Measurements from ENCODE around the gene LTO1. TPM values are rescaled to one million over a fixed set of nuclear protein-coding genes. Genes with fewer than 3 reads are reported as not detected.

Gene LTO1
- total RNA-seq, 1 experiment from 2014 or later: 27.5 TPM

GRCh38 chr11:69632900-69633299 lies 42.3 kb downstream of the LTO1 start:
- Mint-ChIP-seq H3K27me3 (ENCODE audit: low read depth) (peaks cover 12% of the 10 kb centered on the region), H3K27ac (no peak overlapping the region), H3K4me1 (peaks cover 21% of the 10 kb centered on the region), H3K36me3 (peaks cover 16% of the 10 kb centered on the region), H3K4me3 (no peak overlapping the region), H3K9me3 (peaks cover 26% of the 10 kb centered on the region)
- ChIA-PET CTCF (no interaction called here), POLR2A (no interaction called here)
- ATAC-seq: no peak
- no peak for TF ChIP-seq ZNF138 (CRISPR knock-in tag; conservative IDR thresholded peaks at IDR 0.05)
- peak; percentile 52; the same call in 1 of the 2 replicates for TF ChIP-seq ZNF121 (CRISPR knock-in tag; IDR thresholded peaks at IDR 0.05)
- no peak for DNase-seq (ENCODE audit: low spot score)

- CTCF ChIA-PET: no interaction called here
- Mint-ChIP-seq H3K36me3 (peaks cover 16% of the 10 kb centered on the region), H3K27ac (no peak overlapping the region), H3K27me3 (ENCODE audit: low read depth) (peaks cover 8% of the 10 kb centered on the region), H3K4me3 (no peak overlapping the region), H3K9me3 (peaks cover 31% of the 10 kb centered on the region), H3K4me1 (peaks cover 9% of the 10 kb centered on the region)
- DNase-seq (ENCODE audit: low spot score): no peak
- TF ChIP-seq ETV6 (CRISPR knock-in tag; IDR thresholded peaks at IDR 0.05): no peak
- ATAC-seq: no peak
- POLR2A ChIA-PET: no interaction called here
Observed at GRCh38 chr11:69630424-69630823, 44.7 kb downstream of the LTO1 start.

GRCh38 chr11:69630017-69630416 lies 45.1 kb downstream of the LTO1 start:
- Mint-ChIP-seq H3K27me3 (ENCODE audit: low read depth) (peaks cover 4% of the 10 kb centered on the region), H3K27ac (no peak overlapping the region), H3K4me3 (no peak overlapping the region), H3K9me3 (peaks cover 31% of the 10 kb centered on the region), H3K36me3 (peaks cover 16% of the 10 kb centered on the region), H3K4me1 (peaks cover 5% of the 10 kb centered on the region)
- no peak for DNase-seq (ENCODE audit: low spot score)
- peak; percentile 69 for ATAC-seq
- CTCF ChIA-PET: no interaction called here
- POLR2A ChIA-PET: no interaction called here
- TF ChIP-seq TEAD1 (CRISPR knock-in tag; IDR thresholded peaks at IDR 0.05): no peak
- TF ChIP-seq SMAD4 (CRISPR knock-in tag; IDR thresholded peaks at IDR 0.05): no peak
- TF ChIP-seq FOXP1 (CRISPR knock-in tag; IDR thresholded peaks at IDR 0.05; ENCODE audit: borderline replicate concordance): no peak
- no peak for TF ChIP-seq CTCF (IDR thresholded peaks at IDR 0.05)
- no peak for TF ChIP-seq TEAD4 (CRISPR knock-in tag; IDR thresholded peaks at IDR 0.05)
- TF ChIP-seq NFATC4 (CRISPR knock-in tag; IDR thresholded peaks at IDR 0.05): no peak
- TF ChIP-seq ESRRA (CRISPR knock-in tag; IDR thresholded peaks at IDR 0.05; ENCODE audit: borderline replicate concordance): no peak
- TF ChIP-seq USF2 (CRISPR knock-in tag; IDR thresholded peaks at IDR 0.05): peak; percentile 92
- no peak for TF ChIP-seq SOX15 (CRISPR knock-in tag; IDR thresholded peaks at IDR 0.05)
- peak; percentile 89 for TF ChIP-seq USF1 (CRISPR knock-in tag; IDR thresholded peaks at IDR 0.05)
- TF ChIP-seq NR3C1 (CRISPR knock-in tag; conservative IDR thresholded peaks at IDR 0.05; ENCODE audit: low read depth): no peak
- no peak for TF ChIP-seq RELA (CRISPR knock-in tag; IDR thresholded peaks at IDR 0.05; ENCODE audit: borderline replicate concordance)
- TF ChIP-seq ZSCAN18 (CRISPR knock-in tag; IDR thresholded peaks at IDR 0.05): no peak
- no peak for TF ChIP-seq ZMAT4 (CRISPR knock-in tag; IDR thresholded peaks at IDR 0.05)
- no peak for TF ChIP-seq MLX (CRISPR knock-in tag; IDR thresholded peaks at IDR 0.05)
- no peak for TF ChIP-seq NR2C2 (CRISPR knock-in tag; IDR thresholded peaks at IDR 0.05)
- TF ChIP-seq ZBTB43 (CRISPR knock-in tag; IDR thresholded peaks at IDR 0.05): no peak
- TF ChIP-seq ARID4B (CRISPR knock-in tag; IDR thresholded peaks at IDR 0.05; ENCODE audit: borderline replicate concordance): no peak
- peak; percentile 63 for TF ChIP-seq NFYB (CRISPR knock-in tag; conservative IDR thresholded peaks at IDR 0.05; ENCODE audit: low read depth)
